Activated effector memory CD4-positive, alpha-beta T cell treated with Interleukin-2 at 50 U/mL for 16 hours (primary cell): ENCODE results near the gene TPP1.

ENCODE experiments used
- DNase-seq: peaks from one replicate; pipeline ENCODE4 v3.0.0-alpha.2; 2020

Gene TPP1

GRCh38 chr11:6619004-6619745 is at the start of gene TPP1:
Gene TPP1, minus strand, starts transcription at chr11:6619422. Its CDS starts 22 bp downstream, at chr11:6619400.
- DNase-seq, result peak; percentile 84

- DNase-seq, result no peak
These were observed 48.6 kb upstream of the TPP1 start for GRCh38 chr11:6667733-6668374.

DNA sequence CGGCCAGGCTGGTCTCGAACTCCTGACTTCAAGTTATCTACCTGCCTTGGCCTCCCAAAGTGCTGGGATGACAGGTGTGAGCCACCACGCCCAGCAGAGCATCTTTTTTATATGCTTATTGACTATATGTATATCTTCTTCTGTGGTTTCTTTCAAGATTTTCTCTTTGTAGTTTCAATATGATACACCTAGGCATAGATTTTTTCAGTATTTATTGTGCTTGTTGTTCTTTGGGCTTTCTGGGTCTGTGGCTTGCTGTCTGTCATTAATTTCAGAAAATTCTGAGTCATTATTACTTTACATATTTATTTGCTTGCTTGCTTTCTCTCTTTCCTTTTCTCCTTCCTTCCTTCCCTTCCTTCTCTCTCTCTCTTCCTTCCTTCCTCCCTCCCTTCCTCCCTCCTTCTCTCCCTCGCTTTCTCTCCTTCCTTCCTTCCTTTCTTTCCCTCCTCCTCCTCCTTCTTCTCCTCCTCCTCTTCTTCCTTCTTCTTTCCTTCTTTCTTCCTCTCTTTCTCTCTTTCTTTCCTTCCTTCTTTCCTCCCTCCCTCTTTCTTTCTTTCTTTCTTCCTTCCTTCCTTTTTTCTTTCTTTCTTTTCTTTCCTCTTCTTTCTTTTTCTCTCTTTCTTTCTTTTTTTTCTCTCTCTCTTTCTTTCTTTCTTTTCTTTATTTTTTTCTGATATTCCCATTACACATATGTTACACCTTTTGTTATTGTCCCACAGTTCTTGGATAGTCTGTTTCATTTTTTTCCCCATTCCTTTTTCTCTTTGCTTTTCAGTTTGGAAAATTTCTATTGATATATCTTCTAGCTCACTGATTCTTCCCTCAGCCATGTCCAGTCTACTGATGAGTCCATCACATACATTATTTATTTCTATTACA is 47.3 kb upstream of the TPP1 start:
- DNase-seq, result no peak

DNA sequence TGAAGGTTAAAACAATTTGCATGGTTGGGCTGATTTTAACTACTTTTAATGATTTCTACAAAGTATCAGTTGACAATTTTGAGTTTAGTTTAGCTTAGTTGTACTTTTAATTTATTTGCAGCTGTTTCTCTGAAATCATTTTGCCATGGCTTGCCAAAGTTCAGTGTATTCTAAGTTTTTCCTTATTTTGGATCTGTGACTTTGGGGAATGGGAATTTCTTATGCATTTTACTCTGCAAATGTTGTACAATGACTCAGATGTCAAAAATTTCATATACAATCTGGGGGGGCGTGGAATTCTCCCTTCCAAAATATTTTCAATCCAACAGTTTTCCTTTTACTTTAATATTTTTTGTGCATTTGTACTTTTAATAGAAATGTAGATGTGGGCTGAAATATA is 45.3 kb upstream of the TPP1 start:
- DNase-seq, result no peak

DNA sequence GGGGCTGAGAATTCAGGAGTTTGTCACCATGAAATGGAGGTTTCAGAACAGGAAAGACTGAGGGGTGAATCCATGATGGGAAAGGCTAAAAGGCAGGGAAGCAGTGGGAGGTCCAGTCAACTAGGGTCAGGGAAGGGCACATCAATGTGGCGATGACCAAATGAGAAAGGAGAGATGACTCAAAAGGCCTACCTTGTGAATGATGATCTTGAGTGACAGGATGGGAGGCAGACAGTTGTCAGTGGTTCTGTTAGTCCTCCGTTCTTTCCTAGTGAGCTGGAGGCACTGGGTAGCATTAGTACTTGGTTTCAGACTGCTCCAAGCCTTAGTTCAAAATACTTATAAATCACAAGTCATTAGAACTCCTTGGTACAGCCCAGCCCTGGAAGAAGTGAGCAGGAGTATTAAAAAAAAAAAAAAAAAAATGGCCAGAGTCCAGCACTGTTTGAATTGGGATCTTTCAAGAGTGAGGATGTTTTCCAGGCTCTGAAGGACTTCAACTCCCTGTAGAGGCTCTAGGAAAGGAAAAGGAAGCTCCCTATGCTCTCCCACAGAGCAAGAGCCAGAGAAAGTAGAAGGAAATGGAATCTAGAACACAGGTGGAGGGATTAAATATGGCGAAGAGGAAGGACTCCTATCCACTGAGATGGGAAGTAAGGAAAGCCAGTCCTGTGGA is 44.7 kb upstream of the TPP1 start:
- no peak for DNase-seq

- DNase-seq, result no peak
These were observed 41.5 kb upstream of the TPP1 start for GRCh38 chr11:6660712-6661111.

DNA sequence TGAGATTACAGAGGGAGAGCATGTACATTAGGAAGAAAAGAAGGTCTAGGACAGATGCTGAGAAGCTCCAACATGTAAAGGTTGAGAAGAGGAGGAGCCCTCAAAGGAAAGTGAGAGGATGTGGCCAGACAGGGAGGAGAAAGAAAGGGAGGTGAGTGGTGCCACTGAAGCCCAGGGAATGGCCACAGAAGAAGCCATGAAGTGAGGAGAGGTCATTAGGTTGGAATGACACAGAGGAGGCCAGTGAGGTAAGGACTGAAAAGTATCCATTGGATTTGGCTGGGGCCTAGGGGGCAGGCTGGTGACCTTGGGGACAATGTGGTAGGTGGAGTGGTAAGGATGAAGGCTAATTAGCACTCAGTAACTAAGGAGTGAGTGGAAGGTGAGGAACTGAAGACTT is 39.4 kb upstream of the TPP1 start:
- DNase-seq, result no peak

GRCh38 chr11:6657346-6657745 is 38.1 kb upstream of the TPP1 start:
- no peak for DNase-seq

DNA sequence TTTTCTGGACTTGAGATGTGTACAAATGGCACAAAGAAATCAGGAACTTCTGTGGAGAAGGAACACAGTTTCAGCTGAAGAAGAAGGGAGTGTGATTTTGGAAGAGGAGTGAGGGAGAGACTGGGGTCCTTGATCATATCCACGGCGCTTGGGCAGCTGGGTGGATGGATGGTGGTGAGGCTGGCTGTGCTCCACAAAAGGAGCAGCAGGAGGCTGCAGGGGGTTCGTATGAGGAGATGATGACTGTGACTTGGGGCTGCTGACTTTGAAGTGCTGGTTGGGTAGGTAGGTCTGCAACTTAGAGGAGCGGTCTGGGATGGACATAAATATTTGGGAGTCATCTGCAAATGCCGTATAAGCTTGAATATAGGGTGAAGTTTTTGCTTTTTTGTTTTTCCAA is 37.7 kb upstream of the TPP1 start:
- DNase-seq, result no peak

GRCh38 chr11:6656584-6656915 is 37.3 kb upstream of the TPP1 start:
- no peak for DNase-seq

DNA sequence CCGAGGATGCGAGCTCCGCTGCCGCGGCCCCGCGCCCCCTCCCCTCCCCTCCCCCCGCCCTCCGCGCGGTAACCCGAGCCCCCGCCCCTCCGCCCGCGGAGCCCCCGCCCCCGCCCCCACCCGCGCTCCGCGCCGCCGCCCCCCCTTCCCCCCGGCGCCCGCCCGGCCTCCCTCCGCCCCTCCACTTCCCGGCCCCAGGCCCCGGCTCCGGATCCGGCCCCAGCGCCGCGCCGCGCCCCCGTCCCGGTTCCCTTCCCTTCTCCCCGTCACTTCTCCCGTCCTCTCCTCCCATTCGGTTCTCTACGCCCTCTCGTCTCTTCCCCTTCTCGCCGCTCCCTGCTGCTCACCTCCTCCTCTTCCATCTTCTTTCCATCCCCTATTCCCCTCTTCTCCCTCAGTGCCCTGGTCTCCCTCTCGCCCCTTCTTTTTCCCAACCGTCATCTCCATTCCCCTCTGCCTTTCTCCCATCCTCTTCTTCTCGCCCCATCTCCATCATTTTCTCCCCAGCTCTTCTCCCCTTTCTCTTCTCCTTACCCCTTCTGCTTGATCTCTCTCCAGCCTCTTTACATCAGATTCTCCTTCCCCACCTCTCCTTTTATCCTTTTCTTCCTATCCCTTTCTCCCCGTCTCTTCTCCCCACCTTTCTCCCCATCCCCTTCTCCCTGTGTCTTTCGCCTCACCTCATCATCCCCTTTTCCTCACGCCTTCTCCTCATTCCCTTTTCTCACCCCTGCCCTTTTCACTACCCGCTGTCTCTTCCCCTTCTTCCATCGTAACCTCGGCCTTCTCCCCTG is 36.8 kb upstream of the TPP1 start, which contains the start of gene DCHS1:
DCHS1 (minus strand) TSS at position 20 of the 794 bp plus-strand sequence. CDS start 14,196 bp downstream, outside the sequence.
- DNase-seq, result no peak

DNA sequence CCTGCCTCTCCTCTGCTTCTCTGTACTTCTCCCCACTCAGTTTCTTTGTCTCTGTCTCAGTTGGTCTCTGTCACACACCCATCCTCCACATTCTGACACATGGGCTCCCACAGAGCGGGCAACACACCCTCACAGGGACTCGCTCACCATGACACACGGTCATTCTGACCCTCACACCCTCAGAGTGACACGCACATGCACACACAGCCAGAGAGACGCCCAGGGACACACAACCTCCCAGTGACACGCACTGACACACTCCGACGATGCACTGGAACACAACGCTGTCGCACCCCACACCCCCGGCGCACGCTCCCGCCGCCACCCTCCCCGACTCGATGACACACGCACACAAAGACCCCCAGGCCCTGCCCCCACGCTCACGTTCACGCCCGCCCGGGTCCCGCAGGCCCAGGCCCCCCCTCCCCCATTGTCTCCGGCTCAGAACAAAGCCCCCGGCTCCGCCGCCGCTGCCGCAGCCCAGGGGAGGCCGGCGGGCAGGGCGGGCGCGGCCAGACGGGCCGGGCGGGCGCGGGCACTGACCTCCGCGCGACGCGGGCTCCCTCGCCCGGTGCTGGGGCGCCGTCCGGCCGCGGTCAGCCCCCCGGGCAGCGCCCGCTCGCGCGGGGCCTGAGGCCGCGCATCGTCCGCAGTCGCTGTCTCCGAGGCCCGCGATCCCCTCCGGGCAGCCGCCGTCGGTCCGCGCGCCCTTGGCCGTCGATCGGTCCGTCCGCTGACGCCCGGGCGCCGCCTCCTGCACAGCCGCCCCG is 36.0 kb upstream of the TPP1 start:
- no peak for DNase-seq

GRCh38 chr11:6654281-6655019 is 35.2 kb upstream of the TPP1 start:
- DNase-seq, result no peak

DNA sequence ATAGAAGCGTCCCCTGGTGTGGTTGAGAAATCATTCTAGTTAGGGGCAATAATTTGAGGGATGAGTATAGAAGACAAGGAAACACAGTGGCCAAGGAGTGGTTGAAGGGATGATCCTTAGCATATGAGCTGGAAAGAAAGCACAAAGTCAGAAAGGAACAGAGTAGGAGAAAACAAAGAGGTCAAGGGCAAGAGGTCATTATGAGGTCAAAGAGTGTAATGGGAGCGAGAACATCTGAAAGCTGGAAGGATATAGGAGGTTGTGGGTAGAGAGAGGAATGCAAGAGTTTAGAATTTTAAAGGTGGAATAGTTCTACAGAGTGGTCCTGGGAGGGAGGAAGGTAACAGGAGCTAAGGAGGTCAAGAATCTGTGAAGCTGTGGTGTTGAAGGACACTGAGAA is 34.4 kb upstream of the TPP1 start:
- no peak for DNase-seq

DNA sequence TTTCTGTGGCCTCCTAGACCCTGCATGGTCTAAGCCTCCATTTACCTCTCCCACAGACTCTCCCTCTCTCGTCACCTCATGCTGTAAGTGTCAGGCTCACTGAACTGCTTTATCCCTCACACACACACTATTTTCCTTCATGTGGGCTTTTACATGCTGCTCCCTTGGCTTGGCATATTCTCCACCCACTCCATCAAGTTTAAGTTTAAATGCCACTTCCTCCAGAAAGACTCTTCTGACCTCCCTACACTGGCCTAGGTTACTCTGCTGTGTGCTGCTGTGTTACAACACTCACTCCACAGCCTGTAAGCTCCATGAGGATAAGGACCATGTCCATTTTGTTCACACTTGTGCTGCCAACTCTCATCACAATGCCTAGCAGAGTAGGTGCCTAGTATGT is 33.9 kb upstream of the TPP1 start:
- no peak for DNase-seq

- DNase-seq, result no peak
These were observed 33.0 kb upstream of the TPP1 start for GRCh38 chr11:6652182-6652581.

DNA sequence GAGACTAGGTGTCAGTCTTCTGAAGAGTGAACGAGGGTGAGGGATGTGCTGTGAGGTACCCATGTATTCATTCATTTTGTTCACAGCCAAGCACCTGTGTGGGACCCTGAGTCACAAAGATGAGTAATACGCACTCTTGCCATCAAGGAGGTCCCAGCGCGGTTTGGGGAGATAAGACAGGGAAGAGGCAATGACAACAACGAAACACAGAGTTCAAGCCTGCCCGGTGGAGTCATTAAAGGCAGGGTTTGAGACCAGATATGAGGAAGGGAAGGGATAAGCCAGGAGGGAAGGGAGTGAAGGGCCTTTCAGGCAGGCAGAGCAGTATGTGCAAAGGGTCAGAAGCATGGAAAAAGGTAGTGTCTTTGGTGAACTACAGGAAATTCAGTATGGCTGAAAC is 31.8 kb upstream of the TPP1 start:
- no peak for DNase-seq

- DNase-seq, result no peak
These were observed 30.9 kb upstream of the TPP1 start for GRCh38 chr11:6650104-6650503.

DNA sequence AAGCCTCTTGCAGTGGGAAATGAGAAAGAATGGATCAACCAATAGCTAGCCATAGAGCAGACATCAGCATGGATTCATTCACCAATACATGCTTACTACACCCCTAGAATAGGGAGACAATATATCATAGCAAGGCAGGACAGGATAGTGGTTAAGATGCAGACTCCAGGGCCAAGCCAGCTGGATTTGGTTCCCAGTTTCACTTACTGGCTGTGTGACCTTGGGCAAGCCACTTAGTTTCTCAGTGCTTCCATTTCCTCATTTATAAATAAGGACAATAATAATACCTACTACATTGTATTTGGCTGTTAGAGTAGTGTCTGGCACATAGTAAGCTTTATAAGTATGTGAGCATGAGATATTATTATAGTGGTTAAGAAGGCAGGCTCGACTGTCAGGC is 29.3 kb upstream of the TPP1 start:
- no peak for DNase-seq

- DNase-seq, result no peak
These were observed 28.6 kb upstream of the TPP1 start for GRCh38 chr11:6647836-6648235.
